Pons (tissue), 1 donor: ENCODE data around the gene ADAMTS17.
A peak's percentile ranks its signal among the peaks of the same experiment; 100 is the strongest.

Experiments used
- DNase-seq: peaks from one replicate; pipeline ENCODE4 v3.0.0-alpha.2; 2016; ENCODE audit warnings: low spot score

The ADAMTS17 gene

DNA sequence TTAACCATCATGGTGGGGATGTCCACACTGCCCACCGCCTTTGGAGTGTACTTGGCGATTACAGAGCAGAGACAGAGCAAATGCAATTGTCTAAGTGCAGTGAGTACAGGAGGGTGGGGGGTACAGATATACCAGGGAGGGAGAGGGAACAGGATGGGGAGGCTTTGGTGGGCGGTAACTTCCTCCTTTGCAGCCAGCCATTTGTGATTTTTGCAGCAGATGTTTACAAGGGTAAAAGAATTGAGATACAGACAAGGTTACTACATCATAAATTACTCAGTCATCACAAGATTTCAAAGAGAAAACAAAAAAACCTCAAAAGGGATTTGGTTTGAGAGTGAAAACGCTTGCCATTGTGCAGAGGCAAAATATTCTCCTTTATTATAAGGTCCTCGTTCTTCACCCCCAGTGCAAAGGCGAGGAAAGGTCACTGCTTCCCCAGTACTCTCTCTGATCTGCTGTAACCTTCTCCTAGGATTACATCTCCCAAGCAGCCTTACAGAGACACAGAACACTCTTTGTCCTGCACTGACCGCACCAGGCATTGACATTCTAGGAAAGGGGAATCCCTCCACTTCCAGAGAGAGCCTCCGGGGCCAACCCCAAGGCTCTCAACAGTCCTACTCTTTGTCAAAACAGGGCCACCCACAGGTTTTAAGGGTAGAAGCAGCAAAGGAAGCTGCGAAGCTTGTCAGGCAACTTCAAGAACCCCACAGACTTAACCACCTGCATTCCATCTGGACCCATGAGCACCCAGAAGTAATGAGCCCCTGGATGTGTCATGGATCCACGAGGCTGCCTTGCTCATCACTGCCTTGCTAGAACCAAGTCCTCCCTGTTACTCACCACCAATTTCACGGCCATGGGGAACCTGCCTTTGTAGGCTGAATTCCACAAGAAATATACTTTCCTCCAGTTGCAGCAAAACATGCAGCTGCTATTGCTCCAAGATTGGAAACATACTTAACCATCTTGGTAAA lies 117.3 kb downstream of the ADAMTS17 start:
- DNase-seq = peak; percentile 45

DNA sequence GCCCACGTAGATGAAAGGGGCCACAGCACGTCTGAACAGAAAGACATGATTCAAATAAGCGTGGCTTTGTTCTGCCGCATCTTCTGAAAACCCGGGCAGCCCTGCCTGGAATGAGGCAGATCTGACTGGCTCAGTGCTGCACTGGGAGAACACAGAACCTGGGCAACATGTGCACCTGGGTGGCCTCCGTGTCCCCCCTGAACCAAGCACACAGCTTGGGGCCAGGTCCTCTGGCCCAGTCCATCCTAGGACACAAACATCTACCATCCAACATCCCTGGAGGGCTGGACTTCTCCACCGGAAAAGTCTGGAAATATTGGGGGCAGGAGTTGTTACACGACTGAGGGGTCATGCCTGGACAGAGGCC lies 119.4 kb downstream of the ADAMTS17 start:
- peak; percentile 15 for DNase-seq

DNA sequence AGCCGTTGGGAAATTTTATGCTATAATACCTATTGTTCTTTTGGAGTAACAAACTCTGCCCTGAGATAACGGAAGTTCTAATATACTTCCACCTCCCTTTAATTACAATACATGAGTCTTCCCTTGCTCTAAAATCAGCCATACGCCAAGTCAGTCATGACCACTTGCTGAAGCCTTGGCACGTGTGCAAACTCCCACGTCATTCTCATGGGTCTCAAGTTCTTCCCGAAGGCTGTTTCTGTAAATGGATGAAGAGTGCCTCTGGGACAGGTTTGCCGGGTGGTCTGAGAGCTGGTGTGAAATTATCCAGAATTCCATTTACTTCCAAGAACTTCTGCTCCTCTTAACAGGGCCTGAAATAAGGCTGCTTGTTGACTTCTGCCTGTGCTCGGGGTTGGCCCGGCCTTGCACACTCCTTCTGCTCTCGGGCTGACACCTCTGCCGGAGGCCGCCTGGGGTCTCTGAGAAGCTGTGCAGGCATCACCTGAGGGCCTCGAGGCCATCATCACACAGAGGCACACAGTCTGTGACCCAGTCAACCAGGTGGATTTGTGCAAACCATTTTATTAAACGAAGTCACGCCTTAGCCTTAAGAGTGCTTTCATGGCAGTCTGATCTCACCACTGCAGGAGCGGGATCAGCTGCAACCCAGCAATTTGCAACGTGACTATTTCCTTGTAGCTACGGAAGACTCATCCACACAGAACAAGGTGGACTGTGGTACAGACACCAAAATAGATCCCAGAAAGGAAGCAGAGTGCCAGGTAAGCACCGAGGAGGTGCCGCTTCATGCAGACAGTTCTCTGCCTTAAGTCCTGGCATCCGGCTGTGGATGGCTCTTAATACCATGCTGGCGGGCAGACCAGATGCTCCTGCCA lies 120.1 kb downstream of the ADAMTS17 start:
- no peak for DNase-seq

DNA sequence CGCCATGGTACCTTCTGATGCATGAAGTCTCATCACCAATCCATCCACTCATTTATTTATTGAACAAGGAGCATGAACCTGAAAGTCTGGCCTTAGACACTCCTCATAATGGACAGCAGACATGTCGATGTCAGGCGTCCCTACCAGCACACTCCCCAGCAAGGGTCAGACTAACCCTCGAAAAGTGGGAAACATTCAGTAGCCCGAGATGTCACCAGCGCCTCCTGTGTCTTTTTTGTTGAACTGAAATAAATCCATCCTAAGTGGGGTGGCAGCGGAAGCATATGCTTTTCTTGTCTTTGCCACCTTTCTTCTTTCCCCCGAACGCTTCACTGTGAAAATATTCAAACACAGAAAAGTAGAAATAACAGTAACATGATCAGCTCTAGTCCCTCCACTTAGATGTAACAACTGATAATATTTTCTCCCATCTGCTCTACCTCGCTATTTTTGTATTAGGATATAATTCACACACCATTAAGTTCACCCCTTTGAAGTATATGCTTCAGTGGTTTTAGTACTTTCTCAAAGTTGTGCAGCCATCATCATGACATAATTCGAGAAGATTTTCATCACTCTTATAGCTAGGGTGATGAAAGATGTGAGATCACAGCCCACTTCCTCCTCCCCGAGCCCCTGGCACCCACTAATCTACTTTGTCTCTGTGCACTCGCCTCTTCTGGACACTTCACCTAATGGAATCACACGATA lies 121.6 kb downstream of the ADAMTS17 start:
- DNase-seq = no peak

DNA sequence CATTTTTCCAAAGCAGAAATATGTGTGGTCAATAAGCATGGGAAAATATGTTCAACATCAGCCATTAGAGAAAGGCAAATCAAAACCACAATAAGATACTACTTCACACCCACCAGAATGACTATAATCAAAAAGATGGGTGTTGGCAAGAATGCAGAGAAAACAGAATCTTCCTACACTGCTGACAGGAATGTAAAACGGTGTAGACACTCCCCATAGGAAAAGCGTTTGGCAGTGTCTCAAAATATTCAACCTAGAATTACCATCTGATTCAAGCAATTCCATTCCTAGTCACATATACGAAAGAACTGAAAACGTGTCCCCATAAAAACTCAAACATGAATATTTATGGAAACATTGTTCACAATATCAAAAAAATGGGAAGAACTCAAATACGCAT lies 123.3 kb downstream of the ADAMTS17 start:
- DNase-seq = no peak

DNA sequence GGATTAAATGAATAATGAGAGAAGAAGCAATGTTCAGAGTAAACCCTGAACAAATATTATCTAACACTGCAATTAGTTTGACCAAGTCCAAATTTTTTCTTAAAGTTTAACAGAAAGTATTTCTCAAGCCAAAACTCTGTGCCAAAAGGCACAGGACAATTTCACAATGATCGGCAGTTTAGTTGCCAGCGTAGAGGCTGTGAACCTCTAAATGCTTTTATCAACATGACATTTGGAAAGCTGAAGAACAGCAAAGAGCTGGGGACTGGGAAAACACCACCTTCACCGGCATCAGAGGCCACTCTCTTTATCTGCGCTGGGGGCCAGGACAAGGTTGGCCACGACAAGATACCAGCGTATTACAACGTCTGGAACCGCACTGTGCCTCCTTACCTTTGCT lies 125.6 kb downstream of the ADAMTS17 start:
- DNase-seq = no peak

DNA sequence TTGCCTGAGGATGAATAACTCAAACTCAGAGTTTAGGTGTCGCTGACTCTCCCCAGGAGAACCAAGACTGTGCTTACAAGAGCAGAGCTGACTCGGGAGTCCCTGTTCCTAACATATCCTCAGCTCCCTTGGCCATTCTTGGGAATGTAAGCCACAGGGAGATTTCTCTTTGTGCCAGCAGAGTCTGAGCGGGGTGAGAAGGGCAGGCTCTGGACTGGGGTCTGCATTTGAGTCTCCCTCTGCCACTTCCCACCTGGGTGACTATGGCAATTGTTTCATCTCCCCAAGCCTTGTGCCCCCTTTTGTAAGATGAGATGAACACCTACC lies 126.0 kb downstream of the ADAMTS17 start:
- DNase-seq = no peak

DNA sequence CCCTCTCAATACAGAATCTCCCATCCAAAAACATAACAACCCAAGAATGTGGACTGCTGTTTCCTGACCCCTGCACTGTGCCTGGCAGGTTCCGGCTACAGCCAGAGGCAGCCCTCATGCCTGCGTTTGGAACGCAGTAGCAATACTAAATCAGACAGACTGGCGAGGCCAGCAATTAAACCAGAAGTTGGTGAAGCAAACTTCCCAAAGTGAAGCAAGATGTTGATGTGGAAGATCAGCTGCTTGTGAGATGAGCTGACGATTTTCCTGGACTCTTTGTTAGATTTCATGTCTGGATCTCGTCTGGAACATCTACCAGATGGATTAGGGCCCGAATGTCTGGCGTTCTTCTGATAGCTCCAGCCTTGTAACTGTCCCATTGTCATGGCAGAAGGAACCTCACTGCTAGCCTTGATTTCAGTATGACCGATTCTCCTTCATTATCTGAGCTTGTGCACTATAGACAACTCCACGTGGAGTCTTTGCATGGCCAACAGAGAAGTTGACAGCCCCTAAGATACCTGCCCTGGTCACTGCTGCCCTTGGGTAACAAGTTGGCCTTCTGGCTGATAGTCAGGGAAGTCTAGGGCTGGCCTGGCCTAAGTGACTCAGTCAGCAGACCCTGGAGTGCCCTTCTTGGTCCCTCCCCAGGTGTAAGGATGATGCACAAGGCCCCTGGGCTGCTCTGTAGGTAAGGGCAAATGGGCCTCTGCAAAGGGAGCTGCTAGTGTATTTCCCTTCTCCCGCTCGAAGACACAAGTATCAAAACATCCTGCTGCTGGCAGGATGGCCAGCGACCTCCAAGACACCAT lies 126.5 kb downstream of the ADAMTS17 start:
- no peak for DNase-seq

DNA sequence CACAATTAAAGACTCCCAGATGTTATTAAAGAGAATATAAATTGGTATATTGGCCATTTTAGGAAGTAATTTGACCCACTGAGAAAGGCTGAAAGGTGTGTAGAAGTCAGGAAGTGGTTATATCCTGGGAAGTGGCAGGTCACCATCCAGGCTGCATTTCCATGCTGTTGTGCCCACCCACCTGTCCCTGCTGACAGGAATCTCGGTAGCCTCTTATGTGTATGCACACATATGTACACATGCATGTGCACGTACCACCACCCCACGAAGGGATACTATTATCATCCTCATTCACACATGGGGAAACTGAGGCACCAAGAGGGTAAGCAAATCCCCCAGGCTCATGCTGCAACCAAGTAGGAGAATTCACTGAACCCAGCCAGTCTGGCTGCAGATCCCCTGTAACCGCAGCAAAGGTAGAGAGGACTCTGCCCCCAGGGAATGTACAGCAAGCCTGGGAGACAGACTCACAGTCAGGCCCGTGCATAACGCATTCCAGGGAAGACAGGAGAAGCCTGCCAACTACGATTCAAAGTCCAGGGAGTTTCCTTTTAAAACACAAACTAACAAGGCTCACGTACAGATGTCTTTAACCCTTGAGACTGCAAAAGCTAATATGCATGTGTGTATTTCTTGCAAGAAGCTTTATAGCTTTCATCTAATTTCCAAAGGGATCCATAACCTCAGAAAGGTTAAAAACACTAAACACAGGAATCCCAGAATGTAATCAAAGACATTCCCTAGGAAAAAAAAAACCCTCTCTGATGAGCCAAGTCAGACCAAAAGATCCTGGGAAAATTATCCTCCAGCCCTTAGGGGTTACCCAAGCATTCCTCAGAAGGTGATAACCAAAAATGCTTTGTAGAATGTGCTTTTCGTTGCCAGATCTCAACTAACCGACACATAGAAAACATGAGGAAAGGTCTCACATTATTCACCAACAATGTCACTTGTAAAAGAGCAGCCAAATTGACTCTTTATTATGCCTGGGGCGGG lies 129.6 kb downstream of the ADAMTS17 start:
- DNase-seq = no peak

DNA sequence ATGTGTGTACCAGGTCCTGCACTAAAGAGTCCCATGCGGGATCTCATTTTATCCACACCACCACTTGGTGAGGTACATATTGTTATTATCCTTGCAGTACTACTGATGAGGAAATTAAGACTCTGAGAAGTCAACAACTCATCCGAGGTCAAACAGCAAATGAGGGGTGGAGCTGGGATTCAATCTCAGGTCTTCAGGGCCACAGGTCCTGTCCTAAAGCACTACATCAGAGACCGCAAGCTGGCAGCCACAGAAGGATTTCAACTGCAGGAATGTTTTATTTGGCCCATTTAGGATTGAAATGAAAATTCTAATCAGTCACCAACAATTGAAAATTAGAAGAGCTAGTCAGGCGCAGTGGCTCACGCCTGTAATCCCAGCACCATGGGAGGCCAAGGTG lies 131.4 kb downstream of the ADAMTS17 start:
- no peak for DNase-seq

DNA sequence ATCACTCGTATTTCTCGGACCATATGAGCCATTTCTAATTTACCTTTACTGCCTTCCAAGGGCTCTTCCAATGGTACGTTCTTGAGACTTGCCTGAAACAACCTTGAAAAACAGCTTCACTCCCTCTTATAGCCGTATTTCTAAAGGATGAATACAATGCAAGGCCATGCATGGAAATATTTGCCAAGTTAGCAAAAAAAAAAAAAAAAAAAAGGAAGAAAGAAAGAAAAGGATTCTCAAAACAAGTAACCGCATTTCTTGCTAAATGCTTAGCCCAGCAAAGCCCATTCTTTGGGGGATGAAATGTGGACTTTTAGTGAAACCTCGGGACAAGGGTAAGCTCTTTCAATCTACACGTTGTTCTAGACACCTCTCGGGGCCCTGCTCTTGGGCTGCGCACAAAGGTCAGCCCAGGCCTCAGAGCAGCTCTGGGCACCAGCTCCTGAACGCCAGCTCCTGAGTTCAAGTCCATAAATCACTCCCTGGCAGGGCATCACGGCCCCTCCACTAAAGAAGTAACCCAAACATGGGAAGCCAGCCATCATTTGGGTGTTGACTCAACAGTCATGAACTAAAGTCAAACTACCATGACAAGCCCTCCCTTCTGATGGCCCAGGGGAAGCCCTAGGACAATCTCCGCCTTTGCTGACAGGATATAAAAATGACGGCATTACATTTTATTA lies 132.7 kb downstream of the ADAMTS17 start:
- no peak for DNase-seq

DNA sequence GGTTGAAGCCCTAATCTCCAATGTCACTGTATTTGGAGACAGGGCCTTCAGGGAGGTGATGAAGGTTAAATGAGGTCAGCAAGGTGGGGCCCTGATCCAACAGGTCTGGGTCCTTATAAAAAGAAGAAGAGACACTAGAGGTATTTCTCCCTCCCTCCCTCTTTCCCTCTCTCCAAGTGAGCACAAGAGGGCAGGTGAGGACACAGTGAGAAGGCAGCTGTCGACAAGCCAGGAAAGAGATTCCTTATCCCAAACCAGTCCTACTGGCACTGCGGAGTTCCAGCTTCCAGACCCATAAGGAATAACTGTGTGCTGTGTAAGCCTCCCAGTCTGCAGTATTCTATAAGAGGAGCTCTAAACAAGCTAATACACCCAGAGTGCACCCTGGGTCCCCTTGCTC lies 134.7 kb downstream of the ADAMTS17 start:
- no peak for DNase-seq

DNA sequence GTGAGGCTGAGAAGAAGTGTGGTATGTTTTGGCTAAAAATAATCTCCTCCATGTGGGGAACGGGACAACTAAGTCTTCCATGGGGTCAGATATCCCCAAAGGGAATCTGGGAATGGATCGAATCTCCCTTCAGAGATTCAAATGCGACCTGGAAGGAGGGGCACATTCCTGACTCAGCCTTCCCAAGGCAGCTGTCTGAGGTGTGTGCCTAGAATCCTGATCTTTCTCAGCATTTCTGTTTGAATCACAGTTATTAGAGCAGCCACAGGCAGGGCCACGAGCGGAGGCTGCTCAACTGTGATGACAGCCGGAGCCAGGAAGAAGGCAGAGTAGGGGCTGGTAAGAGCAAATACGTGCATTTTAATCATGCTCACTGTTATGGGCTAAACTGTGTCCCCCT lies 135.1 kb downstream of the ADAMTS17 start:
- DNase-seq = no peak

DNA sequence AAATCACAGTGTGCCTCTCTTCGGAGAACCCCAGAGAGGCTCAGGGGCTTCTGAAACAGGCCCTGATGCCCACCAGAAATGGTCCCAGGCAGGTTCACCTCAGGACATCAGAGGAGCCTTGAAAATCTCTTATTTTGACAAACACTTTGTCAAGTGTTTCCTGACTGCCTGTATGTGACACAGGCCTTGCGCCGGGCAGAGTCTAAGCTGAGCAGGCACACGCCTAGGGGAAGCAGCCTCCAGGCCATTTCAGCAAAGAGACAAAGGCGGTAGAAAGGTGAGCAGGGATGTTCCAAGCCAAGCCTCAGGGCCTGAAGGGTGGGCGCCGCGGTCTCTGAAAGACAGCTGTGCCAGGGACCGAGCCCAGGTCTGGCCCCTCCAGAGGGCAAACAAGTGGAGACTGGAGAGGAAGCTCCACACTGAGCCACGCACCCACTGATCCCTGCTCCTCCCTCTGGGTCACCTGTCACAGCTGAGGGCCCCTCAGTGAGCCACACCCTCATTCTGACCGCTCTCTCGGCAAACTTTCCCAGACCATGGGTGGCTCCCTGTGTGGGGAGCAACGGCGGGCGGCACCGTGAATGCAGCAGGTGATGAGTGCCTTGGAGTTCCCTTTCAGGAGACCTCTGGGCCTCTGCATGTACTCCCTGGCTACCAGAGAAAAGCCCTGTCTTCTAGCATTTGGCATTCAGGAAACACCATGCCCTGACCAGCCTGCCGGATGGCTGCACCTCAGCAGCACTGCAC lies 136.1 kb downstream of the ADAMTS17 start:
- DNase-seq = no peak

DNA sequence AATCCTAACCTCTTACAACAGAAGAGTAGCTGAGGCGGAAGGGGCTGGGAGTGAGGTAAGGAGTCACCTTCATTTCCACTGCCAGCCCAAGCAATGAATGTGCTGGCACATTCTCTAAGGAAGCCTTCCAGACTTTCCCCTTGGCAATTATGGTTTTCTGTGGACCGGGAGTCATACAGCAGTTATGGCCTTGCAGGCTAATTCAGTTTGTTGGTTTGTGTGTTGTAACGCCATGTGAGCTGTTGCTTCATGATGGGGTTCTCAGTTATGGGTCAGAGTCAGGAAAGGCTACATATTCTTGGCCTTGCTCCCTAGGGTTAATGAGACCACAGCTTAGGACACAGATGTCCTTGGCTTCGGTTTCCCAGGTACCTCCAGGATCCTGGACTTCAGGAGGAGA lies 137.0 kb downstream of the ADAMTS17 start:
- DNase-seq = no peak

DNA sequence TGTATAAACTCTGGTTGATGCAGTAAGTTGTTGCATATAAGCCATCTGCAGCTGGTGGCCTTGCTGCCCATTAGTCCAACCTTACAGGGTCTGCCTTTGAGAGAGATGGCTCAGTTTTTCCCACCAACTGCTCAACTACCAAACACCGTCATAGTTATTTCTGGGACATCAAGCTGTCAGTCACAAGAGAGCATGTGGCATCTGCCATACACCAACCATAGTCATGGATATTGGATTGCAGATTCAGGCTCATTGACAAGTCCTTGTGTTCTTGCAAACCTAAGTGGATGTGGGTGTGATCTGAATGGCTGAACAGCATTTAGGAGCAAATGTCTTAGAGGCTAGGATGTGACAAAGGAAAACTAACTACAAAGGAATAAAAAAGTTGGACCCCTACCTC lies 137.6 kb downstream of the ADAMTS17 start:
- no peak for DNase-seq

DNA sequence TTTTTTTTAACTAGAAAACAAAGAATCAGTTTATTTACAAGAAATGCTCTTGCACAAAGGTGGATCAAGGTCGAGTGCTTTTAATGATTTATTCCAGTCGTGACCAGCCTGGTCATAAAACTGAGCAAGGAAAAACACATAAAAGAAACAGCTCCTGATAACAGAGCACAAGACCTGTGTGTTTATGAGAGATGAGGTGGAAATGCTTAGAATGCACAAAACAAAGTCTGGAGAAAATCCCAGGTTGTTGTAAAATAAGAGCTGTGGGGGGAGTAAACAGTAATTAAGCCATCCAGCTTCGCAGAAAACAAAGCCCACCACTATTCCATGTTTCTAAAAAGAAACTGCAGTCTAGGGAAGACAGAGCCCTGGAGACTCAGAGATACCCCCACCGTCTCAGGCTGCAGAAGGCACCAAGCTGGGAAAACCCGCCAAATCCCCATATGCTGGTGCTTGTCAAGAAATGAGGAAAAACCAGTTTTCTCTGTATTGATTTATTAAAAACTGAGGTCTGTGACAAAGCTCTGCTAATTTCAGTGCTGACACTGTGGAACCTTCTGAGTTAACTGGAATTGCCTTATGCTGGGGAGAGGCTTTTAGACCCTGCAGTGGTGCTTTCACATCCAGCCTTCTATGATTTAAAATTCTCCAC lies 139.3 kb downstream of the ADAMTS17 start:
- DNase-seq = no peak
